Measurements from ENCODE around the gene SMPD3. TPM values are rescaled to one million over a fixed set of nuclear protein-coding genes. Genes with fewer than 3 reads are reported as not detected.
A peak's percentile ranks its signal among the peaks of the same experiment; 100 is the strongest.
"Not testable (repeated sequence)": the region's sequence is repeated elsewhere in the genome, so short reads cannot be mapped to it uniquely, and the experiment has no call there.

Gene SMPD3
- 0.35 TPM for polyA plus RNA-seq (2013, experiment 1 of 4)
- polyA plus RNA-seq (2013, experiment 2 of 4), result 0.50 TPM
- 1.4 TPM for polyA plus RNA-seq (2013, experiment 3 of 4)
- polyA plus RNA-seq (2013, experiment 4 of 4), result 1.4 TPM

DNA sequence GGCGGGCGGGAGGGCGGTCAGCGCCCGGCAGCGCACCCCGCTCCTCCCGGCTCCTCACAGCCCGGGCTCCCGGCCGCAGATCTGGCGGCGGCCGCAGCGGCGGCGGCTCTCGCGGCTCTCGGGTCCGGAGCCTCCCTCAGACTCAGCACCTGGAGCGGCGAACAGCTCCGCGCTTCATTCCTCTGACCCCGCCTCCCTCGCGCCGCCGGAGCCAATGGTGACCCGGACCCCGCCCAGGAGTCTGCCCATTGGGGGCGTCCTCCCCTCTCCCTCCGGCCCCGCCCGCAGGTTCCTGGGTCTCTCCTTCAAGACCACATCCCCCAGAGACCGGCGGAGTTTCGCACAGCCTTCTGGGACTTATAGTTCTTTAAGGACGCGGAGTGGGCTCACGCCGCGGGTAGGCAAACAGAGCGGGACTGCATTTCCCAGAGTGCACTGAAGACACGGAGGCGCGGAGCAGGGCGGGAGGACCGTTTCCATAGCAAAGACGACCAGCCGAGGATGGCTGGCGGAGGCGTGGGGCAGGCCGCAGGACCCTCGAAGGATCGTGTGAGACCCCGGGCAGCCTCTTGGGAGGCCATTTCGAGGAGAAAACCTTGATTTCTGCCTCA lies at the start of gene SMPD3:
Gene SMPD3 (minus strand): TSS at position 149 of the 611 bp plus-strand sequence. CDS start 76,327 bp downstream, outside the sequence.
- peaks cover 27% of the 10 kb centered on the region for H3K27me3 ChIP-seq (ENCODE audit: control insufficient read depth, insufficient read depth, low read length, poor library complexity, severe bottlenecking)
- 0 to 1% methylated on average over 59 of the region's 59 CpGs for WGBS, 2 experiments
- H3K4me1 ChIP-seq (ENCODE audit: control insufficient read depth, insufficient read depth, low read length), result peaks cover 10% of the 10 kb centered on the region
- no peak within 1 kb of the TSS for H3K27ac ChIP-seq (ENCODE audit: insufficient read depth, low read depth, low read length, poor library complexity, severe bottlenecking)
- peak within 1 kb of the TSS; percentile 54 for H3K4me3 ChIP-seq (ENCODE audit: insufficient read depth, low read depth, low read length)
- H3K36me3 ChIP-seq (ENCODE audit: control insufficient read depth, insufficient read depth, low read length), result no peaks in the 10 kb centered on the region
- H3K9me3 ChIP-seq (ENCODE audit: control insufficient read depth, low read length), result no peaks in the 10 kb centered on the region

DNA sequence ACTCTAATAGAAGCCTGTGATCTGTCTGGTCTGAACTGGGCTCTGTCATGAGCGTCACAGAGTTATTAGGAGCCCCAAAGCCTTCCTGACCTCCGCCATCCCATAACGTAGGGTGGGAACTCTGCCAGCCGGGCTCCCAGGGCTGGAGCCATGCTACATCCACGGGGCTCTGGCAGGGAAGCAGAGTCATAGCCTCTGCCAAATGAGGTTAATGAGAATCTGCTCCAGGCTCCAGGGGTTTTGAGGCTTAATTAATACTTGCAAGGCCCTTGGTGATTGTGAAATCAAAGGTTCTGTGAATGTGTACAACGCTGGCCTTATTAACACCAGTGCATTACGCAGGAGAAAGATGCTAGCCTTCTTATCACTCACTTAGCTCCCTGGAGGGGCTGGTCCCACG lies 48.4 kb upstream of the SMPD3 start:
- H3K4me3 ChIP-seq (ENCODE audit: insufficient read depth, low read depth, low read length), result no peak overlapping the region
- no peak overlapping the region for H3K27ac ChIP-seq (ENCODE audit: insufficient read depth, low read depth, low read length, poor library complexity, severe bottlenecking)
- no peaks in the 10 kb centered on the region for H3K27me3 ChIP-seq (ENCODE audit: control insufficient read depth, insufficient read depth, low read length, poor library complexity, severe bottlenecking)
- H3K4me1 ChIP-seq (ENCODE audit: control insufficient read depth, insufficient read depth, low read length), result no peaks in the 10 kb centered on the region
- H3K9me3 ChIP-seq (ENCODE audit: control insufficient read depth, low read length), result no peaks in the 10 kb centered on the region
- 91% methylated on average over 8 of the region's 8 CpGs for WGBS, 2 experiments
- no peaks in the 10 kb centered on the region for H3K36me3 ChIP-seq (ENCODE audit: control insufficient read depth, insufficient read depth, low read length)

DNA sequence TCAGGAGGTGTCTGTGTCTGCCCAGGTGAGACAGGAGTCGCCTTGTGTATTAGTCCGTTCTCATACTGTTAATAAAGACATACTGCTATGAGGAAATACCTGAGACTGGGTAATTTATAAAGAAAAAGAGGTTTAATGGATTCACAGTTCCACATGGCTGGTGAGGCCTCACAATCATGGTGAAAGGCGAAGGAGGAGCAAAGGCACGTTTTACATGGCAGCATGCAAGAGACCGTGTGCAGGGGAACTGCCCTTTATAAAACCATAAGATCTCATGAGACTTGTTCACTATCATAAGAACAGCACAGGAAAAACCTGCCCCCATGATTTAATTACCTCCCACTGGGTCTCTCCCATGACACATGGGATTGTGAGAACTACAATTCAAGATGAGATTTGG lies 46.0 kb upstream of the SMPD3 start:
- H3K4me1 ChIP-seq (ENCODE audit: control insufficient read depth, insufficient read depth, low read length); H3K27me3 ChIP-seq (ENCODE audit: control insufficient read depth, insufficient read depth, low read length, poor library complexity, severe bottlenecking); H3K9me3 ChIP-seq (ENCODE audit: control insufficient read depth, low read length); H3K27ac ChIP-seq (ENCODE audit: insufficient read depth, low read depth, low read length, poor library complexity, severe bottlenecking); H3K4me3 ChIP-seq (ENCODE audit: insufficient read depth, low read depth, low read length); H3K36me3 ChIP-seq (ENCODE audit: control insufficient read depth, insufficient read depth, low read length): not testable (repeated sequence)
- WGBS, 2 experiments, result 94 to 98% methylated on average over 5 of the region's 5 CpGs

DNA sequence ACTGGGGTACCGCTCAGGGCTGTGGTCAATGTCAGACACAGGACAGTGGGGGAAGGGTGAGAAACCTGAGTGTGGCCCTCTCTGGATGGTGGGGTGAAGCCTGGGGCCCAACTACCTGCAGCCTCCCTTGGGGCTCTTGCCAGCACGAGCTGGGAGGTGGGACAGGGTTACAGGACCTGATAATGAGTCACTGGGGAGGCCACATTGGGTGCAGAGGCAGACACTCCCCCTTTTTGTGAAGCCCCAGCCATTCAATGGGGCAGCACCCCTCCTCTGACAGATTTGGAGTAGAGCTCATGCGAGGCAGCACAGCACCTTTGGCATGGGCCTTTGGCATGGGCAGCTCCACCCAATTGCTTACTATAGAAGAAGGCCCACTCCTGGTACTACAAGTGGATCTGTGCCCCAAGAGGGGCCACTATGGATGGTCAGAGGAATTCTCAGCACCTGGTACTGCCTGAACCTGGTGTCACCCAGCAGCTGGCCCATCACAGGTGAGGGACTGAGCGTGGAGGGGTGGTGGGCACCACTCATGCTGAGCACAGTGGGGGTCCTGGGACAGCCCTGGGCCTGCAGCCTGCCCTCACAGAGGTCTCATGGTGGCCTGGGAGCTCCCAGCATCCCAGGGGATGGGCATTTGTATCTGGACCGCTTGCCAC lies 45.2 kb upstream of the SMPD3 start:
- no peak overlapping the region for H3K27ac ChIP-seq (ENCODE audit: insufficient read depth, low read depth, low read length, poor library complexity, severe bottlenecking)
- H3K36me3 ChIP-seq (ENCODE audit: control insufficient read depth, insufficient read depth, low read length), result no peaks in the 10 kb centered on the region
- no peak overlapping the region for H3K4me3 ChIP-seq (ENCODE audit: insufficient read depth, low read depth, low read length)
- no peaks in the 10 kb centered on the region for H3K9me3 ChIP-seq (ENCODE audit: control insufficient read depth, low read length)
- H3K27me3 ChIP-seq (ENCODE audit: control insufficient read depth, insufficient read depth, low read length, poor library complexity, severe bottlenecking), result no peaks in the 10 kb centered on the region
- H3K4me1 ChIP-seq (ENCODE audit: control insufficient read depth, insufficient read depth, low read length), result no peaks in the 10 kb centered on the region
- WGBS, 2 experiments, result 92 to 94% methylated on average over 5 of the region's 5 CpGs

DNA sequence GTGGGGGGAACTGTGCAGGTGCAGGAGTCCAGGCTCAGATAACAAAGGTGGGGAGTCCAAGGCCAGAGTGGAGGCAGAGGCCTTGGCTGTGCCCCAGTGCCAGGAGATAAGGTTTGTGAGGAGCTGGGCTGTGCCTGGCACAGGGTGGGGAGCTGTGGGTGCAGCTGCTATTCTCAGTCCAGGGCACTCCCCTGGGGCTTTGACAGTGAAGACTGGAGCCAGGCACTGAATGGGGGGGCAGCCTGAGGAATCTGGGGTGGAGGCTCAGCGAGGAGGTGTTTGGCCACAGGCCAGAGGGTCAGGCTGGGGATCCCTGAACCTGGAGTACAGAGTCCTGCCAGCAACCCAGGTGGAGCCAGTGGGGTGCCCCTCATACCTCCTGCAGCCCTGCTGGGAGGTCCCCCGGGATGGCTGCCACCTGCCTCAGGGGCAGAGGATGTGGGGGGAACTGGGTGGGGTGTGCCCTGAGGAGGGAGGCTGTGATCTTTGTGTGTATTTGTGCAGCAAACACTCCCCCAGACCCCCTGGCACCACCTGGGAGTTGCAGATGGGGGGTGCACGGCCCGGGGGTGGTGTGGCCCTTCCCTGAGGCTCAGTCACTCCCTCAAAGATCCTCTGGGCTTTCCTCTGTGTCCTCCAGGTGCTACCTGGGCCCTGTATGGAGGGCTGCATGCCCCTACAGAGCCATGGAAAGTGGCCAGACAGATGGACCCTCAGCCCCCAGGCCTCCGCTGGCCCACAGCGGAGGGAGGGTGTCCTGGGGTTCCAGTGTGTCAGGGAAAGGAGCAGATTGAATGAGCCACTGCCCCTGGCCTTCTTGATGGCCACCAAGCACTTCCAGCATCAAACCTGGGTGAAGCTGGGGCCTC lies 44.5 kb upstream of the SMPD3 start:
- no peak overlapping the region for H3K27ac ChIP-seq (ENCODE audit: insufficient read depth, low read depth, low read length, poor library complexity, severe bottlenecking)
- no peaks in the 10 kb centered on the region for H3K36me3 ChIP-seq (ENCODE audit: control insufficient read depth, insufficient read depth, low read length)
- no peaks in the 10 kb centered on the region for H3K27me3 ChIP-seq (ENCODE audit: control insufficient read depth, insufficient read depth, low read length, poor library complexity, severe bottlenecking)
- no peak overlapping the region for H3K4me3 ChIP-seq (ENCODE audit: insufficient read depth, low read depth, low read length)
- no peaks in the 10 kb centered on the region for H3K4me1 ChIP-seq (ENCODE audit: control insufficient read depth, insufficient read depth, low read length)
- no peaks in the 10 kb centered on the region for H3K9me3 ChIP-seq (ENCODE audit: control insufficient read depth, low read length)
- 92 to 93% methylated on average over 6 of the region's 6 CpGs for WGBS, 2 experiments

DNA sequence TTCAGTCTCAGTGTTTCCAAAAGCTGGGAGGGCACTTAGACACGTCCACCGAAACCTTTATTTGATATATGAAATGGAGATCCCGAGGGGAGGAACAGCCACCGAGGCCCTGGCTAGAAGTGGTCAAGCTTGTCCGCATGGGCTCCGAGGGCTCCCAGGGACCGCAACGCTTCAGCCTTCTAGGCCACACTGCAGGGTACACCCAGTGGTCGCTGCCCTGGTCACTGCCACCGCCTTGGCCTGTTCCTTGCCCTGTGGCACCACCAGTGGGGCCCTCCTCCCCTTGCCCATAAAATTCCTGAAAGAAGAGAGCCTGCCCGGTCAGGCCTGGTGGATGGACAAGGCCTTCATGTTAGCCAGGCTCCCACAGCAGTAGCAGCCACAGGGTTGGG lies 43.8 kb upstream of the SMPD3 start:
- WGBS, 2 experiments, result 94 to 98% methylated on average over 11 of the region's 11 CpGs
- Histone ChIP-seq H3K27ac (ENCODE audit: insufficient read depth, low read depth, low read length, poor library complexity, severe bottlenecking) (no peak overlapping the region), H3K27me3 (ENCODE audit: control insufficient read depth, insufficient read depth, low read length, poor library complexity, severe bottlenecking) (no peaks in the 10 kb centered on the region), H3K9me3 (ENCODE audit: control insufficient read depth, low read length) (no peaks in the 10 kb centered on the region), H3K4me1 (ENCODE audit: control insufficient read depth, insufficient read depth, low read length) (peaks cover 2% of the 10 kb centered on the region), H3K36me3 (ENCODE audit: control insufficient read depth, insufficient read depth, low read length) (no peaks in the 10 kb centered on the region), H3K4me3 (ENCODE audit: insufficient read depth, low read depth, low read length) (no peak overlapping the region)

DNA sequence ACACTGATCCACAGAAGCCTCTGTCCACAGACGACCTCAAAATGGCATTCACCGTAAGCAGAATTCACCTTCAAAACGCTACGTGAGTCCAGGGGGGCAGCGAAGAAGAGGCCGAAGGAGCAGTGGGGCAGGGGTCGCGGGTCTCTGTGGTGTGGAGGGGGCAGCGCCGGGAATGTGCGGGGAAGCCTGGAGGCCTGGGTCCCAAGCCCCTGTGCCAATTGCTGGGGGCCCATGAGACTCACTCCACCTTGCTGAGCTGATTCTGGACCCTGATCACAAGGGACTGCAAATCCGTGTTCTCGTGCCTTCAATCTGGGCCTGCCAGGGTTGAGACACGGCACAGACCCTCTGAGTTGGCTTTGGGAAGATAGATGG lies 43.3 kb upstream of the SMPD3 start:
- Histone ChIP-seq H3K9me3 (ENCODE audit: control insufficient read depth, low read length) (no peaks in the 10 kb centered on the region), H3K4me3 (ENCODE audit: insufficient read depth, low read depth, low read length) (no peak overlapping the region), H3K27me3 (ENCODE audit: control insufficient read depth, insufficient read depth, low read length, poor library complexity, severe bottlenecking) (no peaks in the 10 kb centered on the region), H3K4me1 (ENCODE audit: control insufficient read depth, insufficient read depth, low read length) (peaks cover 7% of the 10 kb centered on the region), H3K36me3 (ENCODE audit: control insufficient read depth, insufficient read depth, low read length) (no peaks in the 10 kb centered on the region), H3K27ac (ENCODE audit: insufficient read depth, low read depth, low read length, poor library complexity, severe bottlenecking) (no peak overlapping the region)
- WGBS, 2 experiments, result 93% methylated on average over 14 of the region's 14 CpGs

DNA sequence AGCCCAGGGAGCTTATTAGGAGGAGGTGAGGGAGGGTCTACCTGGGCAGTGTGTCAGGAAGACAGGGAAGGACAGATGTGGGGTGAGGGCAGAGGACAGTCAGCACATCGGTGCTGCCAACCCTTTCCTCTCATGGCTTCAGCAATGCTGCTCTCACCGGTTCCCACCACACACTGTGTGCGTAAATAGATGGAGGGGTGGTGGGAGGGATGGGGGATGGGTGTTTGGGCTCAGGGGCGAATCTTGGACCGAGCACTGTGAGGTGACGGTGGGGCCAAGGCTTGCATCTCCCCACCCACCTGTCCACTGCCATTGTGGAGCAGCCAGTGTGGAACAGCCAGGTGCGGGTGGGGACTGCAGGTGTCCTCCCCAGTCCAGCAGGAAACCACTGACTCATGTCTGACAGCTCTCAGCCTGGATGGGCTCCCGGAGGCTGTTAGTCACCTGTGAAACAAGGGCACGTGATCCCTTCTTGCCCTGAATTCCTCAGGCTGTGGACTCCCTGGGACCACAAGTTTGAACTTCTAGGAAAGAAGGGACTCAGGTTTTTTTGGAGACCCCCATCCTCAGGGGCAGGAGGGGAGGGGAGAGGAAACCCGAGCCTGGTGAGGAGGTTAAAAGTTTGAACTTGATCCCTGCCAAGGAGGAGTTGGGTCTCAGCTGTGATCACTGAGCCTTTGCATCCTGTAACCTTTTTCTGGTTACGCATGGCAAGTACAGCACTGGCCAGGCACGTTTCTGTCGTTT lies 42.7 kb upstream of the SMPD3 start:
- Histone ChIP-seq H3K9me3 (ENCODE audit: control insufficient read depth, low read length) (no peaks in the 10 kb centered on the region), H3K4me1 (ENCODE audit: control insufficient read depth, insufficient read depth, low read length) (peaks cover 7% of the 10 kb centered on the region), H3K27me3 (ENCODE audit: control insufficient read depth, insufficient read depth, low read length, poor library complexity, severe bottlenecking) (no peaks in the 10 kb centered on the region), H3K27ac (ENCODE audit: insufficient read depth, low read depth, low read length, poor library complexity, severe bottlenecking) (no peak overlapping the region), H3K4me3 (ENCODE audit: insufficient read depth, low read depth, low read length) (no peak overlapping the region), H3K36me3 (ENCODE audit: control insufficient read depth, insufficient read depth, low read length) (no peaks in the 10 kb centered on the region)
- 52 to 57% methylated on average over 13 of the region's 13 CpGs for WGBS, 2 experiments

DNA sequence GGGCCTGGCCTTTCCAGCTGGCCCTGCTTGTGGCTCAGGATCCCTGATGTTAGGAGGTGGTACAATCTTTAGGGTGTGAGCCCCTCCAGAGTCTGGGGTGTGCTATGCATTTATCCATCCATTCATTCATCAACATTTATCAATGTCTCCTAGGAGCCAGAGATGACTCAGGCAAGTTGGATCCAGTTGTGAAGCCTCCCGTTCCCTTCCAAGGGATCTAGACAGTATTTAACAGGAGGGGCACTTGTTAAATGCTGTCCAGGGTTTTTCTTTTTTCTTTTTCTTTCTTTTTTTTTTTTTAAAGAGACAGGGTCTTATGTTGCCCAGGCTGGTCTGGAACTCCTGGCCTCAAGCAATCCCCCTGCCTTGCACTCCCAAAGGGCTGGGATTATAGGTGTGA lies 42.0 kb upstream of the SMPD3 start:
- no peaks in the 10 kb centered on the region for H3K9me3 ChIP-seq (ENCODE audit: control insufficient read depth, low read length)
- H3K4me1 ChIP-seq (ENCODE audit: control insufficient read depth, insufficient read depth, low read length), result peaks cover 7% of the 10 kb centered on the region
- no peaks in the 10 kb centered on the region for H3K36me3 ChIP-seq (ENCODE audit: control insufficient read depth, insufficient read depth, low read length)
- H3K27me3 ChIP-seq (ENCODE audit: control insufficient read depth, insufficient read depth, low read length, poor library complexity, severe bottlenecking), result no peaks in the 10 kb centered on the region
- no peak overlapping the region for H3K4me3 ChIP-seq (ENCODE audit: insufficient read depth, low read depth, low read length)
- H3K27ac ChIP-seq (ENCODE audit: insufficient read depth, low read depth, low read length, poor library complexity, severe bottlenecking), result no peak overlapping the region
- 80 to 87% methylated on average over 1 of the region's 1 CpG for WGBS, 2 experiments

Data from ectodermal cell (in vitro differentiated cells).